Activated T-cell treated with anti-CD3 and anti-CD28 coated beads, Interleukin-2, amount 50 U/mL, for 24 hours (primary cell): ENCODE measurements around the gene ZDHHC14.
"Not testable (repeated sequence)": the region's sequence is repeated elsewhere in the genome, so short reads cannot be mapped to it uniquely, and the experiment has no call there.

Source experiments
- DNase-seq: peaks from one replicate; pipeline ENCODE4 v3.0.0-alpha.2; 2020
- H3K27ac Mint-ChIP-seq: 2 replicates; pipeline ENCODE4 v1.8.0; 2020; ENCODE audit warnings: mild to moderate bottlenecking, mixed read lengths
- H3K27me3 Mint-ChIP-seq: 2 replicates; pipeline ENCODE4 v1.8.0; 2020; ENCODE audit warnings: mixed read lengths
- H3K36me3 Mint-ChIP-seq: 2 replicates; pipeline ENCODE4 v1.8.0; 2020; ENCODE audit warnings: low read depth, mixed read lengths
- H3K4me1 Mint-ChIP-seq: 2 replicates; pipeline ENCODE4 v1.8.0; 2020; ENCODE audit warnings: low read depth, mixed read lengths
- H3K4me3 Mint-ChIP-seq: 2 replicates; pipeline ENCODE4 v1.8.0; 2020; ENCODE audit warnings: mild to moderate bottlenecking, moderate library complexity, mixed read lengths
- H3K9me3 Mint-ChIP-seq: 2 replicates; pipeline ENCODE4 v1.8.0; 2020; ENCODE audit warnings: mixed read lengths

The ZDHHC14 gene

DNA sequence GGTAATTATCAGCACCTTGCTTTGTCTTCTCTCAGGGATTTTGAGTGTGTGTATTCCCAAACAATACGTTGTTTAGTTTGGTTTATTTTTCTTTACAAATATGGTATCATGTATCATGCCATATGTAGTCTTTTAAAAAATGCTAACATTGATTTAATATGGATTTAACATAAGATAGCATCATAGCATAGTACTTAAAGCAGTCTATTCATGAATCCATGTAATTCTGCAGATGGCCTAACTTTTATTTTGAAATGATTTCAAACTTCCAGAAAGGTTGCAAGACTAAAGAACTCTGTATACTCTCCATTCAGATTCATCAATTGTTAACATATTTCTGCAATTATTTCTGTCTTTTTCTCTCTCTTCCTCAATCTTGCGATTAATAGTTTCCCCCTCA, 7.9 kb downstream of the ZDHHC14 start:
- H3K9me3 Mint-ChIP-seq, result peaks cover 17% of the 10 kb centered on the region
- no peak for DNase-seq
- H3K4me3 Mint-ChIP-seq, result no peak overlapping the region
- peaks cover 4% of the 10 kb centered on the region for H3K27me3 Mint-ChIP-seq
- peaks cover 15% of the 10 kb centered on the region for H3K4me1 Mint-ChIP-seq
- H3K36me3 Mint-ChIP-seq, result peaks cover 18% of the 10 kb centered on the region
- H3K27ac Mint-ChIP-seq, result no peak overlapping the region

DNA sequence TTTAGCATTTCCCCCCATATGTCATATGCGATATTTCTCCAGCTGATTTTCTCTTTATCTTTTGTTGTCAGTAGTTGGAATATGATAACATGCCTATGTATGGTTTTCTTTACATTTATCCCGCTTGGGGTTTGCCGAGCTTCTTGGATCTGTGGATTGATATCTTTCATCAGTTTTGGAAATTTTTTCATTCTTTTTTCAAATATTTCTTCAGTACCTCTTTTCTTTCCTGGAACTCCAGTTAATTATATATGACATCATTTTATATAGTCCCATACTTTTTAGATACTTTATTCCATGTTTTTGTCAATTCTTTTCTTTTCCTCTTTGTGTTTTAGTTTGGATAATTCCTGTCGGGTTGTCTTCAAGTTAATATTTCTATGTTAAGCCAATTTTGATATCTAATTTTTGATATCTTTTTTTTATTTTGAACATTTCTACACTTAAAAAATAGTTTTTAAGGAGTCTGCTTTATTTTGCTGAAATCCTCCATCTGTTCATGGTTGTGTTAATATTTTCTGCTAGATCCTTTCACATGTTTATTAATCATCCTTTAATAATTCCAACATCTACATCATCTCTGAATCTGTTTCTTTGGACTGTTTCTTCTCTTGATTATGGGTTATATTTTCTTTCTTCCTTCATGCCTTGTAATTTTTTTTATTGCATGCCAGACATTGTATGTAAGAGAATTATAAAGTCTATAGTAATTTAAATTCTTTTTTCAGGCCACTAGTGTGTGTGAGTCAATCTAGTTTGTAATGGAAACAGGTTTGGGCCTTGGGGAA, 9.5 kb downstream of the ZDHHC14 start:
- no peak overlapping the region for H3K4me3 Mint-ChIP-seq
- no peak overlapping the region for H3K27ac Mint-ChIP-seq
- peaks cover 4% of the 10 kb centered on the region for H3K27me3 Mint-ChIP-seq
- peaks cover 18% of the 10 kb centered on the region for H3K36me3 Mint-ChIP-seq
- peaks cover 3% of the 10 kb centered on the region for H3K4me1 Mint-ChIP-seq
- DNase-seq, result no peak
- H3K9me3 Mint-ChIP-seq, result peaks cover 17% of the 10 kb centered on the region

DNA sequence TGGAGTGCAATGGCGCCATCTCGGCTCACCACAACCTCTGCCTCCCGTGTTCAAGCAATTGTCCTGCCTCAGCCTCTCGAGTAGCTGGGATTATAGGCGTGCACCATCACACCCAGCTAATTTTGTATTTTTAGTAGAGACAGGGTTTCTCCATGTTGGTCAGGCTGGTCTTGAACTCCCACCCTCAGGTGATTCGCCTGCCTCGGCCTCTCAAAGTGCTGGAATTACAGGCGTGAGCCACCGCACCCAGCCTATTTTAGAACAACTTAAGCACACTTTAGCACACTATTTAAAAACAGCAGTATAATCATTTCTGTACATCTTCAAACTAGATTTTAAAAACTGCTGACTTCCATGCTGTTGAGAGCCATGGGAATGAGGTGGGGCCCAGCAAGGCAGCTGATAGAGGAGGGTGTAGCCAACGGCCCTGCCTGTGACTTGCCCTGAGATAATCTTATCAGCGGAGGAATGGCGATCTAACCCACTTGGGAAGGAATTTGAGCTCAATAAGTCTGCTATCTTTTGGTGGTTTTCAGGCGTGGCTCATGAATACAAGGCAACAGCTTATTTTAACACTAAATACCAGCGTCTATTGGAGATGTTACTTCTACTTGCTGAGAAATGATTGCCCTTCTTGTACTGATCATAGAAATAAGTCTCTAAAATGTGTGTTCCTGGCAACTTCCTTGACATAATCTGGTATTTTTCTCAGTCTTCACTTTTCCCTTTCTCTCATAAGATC, 12.1 kb downstream of the ZDHHC14 start:
- H3K27me3 Mint-ChIP-seq, result no peaks in the 10 kb centered on the region
- no peak for DNase-seq
- H3K4me1 Mint-ChIP-seq, result no peaks in the 10 kb centered on the region
- H3K36me3 Mint-ChIP-seq, result peaks cover 18% of the 10 kb centered on the region
- H3K4me3 Mint-ChIP-seq, result no peak overlapping the region
- H3K27ac Mint-ChIP-seq, result no peak overlapping the region
- peaks cover 17% of the 10 kb centered on the region for H3K9me3 Mint-ChIP-seq

DNA sequence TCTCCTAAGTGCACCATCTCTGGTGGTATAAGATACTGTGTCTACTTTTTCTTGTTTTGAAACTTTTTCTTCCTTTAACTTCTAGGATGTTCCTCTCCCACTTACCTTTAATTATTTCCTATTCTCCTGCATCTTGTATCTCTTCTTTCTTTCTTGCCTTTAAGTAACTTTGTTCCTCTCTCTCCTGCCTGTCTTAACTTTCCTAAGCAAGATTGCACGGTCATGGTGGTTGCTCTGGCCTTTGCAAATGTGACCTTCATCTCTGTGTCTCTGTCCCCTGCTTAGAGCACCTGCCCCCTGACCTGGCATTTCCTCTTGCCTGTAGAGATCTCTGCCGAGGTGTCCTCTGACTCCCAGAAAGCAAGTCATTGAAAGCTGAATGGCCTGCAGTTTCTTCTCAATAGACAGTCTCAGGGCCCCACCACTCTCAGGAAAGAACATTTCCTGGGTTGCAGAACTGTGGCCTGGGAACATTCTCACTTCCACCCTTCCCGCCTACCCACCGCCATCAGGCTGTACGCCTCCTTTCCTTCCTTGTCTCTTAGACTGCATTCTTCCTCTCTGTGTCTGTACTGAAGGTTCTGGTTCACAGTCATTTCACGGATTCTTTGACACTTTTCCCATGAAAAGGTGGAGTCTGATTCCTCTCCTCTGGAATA, 12.8 kb downstream of the ZDHHC14 start:
- Mint-ChIP-seq H3K9me3 (peaks cover 17% of the 10 kb centered on the region), H3K4me1 (no peaks in the 10 kb centered on the region), H3K27ac (no peak overlapping the region), H3K27me3 (no peaks in the 10 kb centered on the region), H3K4me3 (no peak overlapping the region), H3K36me3 (peaks cover 18% of the 10 kb centered on the region)
- DNase-seq, result no peak

DNA sequence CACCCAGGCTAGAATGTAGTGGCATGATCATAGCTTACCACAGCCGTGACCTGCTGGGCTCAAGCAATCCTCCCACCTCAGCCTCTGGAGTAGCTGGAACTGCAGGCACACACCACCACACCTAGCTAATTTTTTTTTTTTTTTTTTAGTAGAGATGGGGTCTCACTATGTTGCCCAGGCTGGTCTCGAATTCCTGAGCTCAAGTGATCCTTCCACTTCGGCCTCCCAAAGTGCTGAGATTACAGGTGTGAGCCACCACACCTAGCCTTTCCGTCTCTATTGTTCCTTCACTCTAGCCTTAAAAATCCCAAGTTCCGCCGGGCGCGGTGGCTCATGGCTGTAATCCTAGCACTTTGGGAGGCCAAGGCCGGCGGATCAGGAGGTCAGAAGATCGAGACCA, 14.2 kb downstream of the ZDHHC14 start:
- not testable (repeated sequence) for H3K27me3 Mint-ChIP-seq, H3K4me3 Mint-ChIP-seq, DNase-seq, H3K27ac Mint-ChIP-seq, H3K4me1 Mint-ChIP-seq
- Mint-ChIP-seq H3K36me3 (peaks cover 13% of the 10 kb centered on the region), H3K9me3 (peaks cover 14% of the 10 kb centered on the region)

DNA sequence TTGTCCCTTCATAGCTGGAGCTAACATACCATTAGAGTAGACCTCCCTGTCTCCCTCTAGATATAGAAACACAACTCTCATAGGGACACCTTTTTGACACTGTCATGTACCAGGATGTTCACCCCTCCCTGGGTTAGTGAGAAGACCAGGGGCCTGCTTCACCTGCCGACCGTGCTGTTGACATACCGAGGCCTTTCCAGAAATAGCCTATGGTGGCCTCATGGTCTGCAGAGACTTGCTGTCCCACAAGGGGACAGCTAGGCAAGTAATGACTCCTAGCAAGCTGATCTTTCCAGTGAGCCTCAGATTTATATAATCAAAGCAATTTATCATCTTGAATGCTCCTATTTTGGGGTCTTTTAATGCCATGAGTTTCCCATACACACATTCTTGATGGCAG, 15.0 kb downstream of the ZDHHC14 start:
- no peak overlapping the region for H3K4me3 Mint-ChIP-seq
- H3K36me3 Mint-ChIP-seq, result peaks cover 5% of the 10 kb centered on the region
- no peak overlapping the region for H3K27ac Mint-ChIP-seq
- H3K9me3 Mint-ChIP-seq, result peaks cover 7% of the 10 kb centered on the region
- no peak for DNase-seq
- no peaks in the 10 kb centered on the region for H3K4me1 Mint-ChIP-seq
- H3K27me3 Mint-ChIP-seq, result no peaks in the 10 kb centered on the region

DNA sequence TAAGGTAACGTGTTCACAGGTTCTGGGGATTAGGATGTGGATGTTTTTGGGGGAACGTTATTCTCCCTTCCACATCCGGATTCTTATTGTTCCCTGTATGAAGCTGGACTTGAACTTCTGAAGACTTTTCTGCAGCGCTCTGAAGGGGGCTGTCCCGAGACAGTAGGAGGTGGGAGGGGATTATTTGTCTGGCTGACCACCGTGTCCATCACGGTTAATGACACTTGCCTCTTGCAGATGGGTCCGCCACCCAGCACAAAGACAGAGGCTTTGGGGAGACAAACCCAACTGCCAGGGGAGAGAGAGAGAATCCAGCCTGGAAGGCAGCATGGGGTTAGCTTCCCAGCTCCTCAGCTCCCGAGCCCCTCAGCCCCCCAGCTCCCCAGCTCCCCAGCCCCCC, 16.7 kb downstream of the ZDHHC14 start:
- Mint-ChIP-seq H3K9me3 (no peaks in the 10 kb centered on the region), H3K27me3 (no peaks in the 10 kb centered on the region), H3K36me3 (no peaks in the 10 kb centered on the region), H3K27ac (no peak overlapping the region), H3K4me1 (no peaks in the 10 kb centered on the region), H3K4me3 (no peak overlapping the region)
- no peak for DNase-seq

DNA sequence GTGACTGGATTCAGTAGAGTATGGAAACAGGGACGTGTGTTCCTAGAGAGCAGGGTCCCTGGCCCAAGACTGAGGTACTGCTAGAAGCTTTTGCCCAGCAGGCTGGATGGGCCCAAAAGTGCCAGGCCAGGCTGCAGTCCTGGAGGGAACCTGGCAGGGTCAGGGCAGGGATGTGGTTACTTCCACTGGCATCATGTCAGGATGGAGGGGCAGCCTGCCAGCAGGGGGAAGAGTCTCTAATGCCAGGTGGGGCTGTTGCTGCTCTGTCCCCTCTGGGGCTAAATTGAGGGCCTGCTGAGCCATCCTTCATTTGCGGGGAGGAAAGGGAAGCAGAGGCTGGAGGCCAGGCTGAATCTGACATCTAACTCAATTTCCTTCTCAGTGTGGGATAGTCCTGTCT, 17.2 kb downstream of the ZDHHC14 start:
- Mint-ChIP-seq H3K27me3 (no peaks in the 10 kb centered on the region), H3K4me1 (no peaks in the 10 kb centered on the region), H3K9me3 (no peaks in the 10 kb centered on the region), H3K4me3 (no peak overlapping the region), H3K36me3 (no peaks in the 10 kb centered on the region), H3K27ac (no peak overlapping the region)
- DNase-seq, result no peak

DNA sequence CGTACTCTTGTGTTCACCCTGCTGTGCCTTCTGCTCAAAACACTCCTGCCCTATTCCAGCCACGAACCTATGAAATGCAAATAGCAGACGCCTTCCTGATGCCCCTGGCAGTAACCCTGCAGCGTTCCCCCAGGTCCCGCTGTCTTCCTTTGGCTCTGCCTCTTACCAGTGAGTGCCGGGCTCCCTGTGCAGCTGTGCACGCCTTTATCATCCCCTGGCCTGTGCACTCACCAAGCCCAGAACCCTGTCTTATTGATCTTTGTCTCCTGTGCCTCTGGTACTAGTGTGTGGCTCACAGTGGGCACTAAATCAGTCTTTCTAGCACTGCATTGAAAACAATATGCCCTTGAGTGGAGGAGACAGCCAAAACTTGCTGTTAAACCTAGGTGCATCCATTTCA, 19.7 kb downstream of the ZDHHC14 start:
- DNase-seq, result no peak
- Mint-ChIP-seq H3K36me3 (no peaks in the 10 kb centered on the region), H3K9me3 (no peaks in the 10 kb centered on the region), H3K4me1 (no peaks in the 10 kb centered on the region), H3K4me3 (no peak overlapping the region), H3K27ac (no peak overlapping the region), H3K27me3 (no peaks in the 10 kb centered on the region)

DNA sequence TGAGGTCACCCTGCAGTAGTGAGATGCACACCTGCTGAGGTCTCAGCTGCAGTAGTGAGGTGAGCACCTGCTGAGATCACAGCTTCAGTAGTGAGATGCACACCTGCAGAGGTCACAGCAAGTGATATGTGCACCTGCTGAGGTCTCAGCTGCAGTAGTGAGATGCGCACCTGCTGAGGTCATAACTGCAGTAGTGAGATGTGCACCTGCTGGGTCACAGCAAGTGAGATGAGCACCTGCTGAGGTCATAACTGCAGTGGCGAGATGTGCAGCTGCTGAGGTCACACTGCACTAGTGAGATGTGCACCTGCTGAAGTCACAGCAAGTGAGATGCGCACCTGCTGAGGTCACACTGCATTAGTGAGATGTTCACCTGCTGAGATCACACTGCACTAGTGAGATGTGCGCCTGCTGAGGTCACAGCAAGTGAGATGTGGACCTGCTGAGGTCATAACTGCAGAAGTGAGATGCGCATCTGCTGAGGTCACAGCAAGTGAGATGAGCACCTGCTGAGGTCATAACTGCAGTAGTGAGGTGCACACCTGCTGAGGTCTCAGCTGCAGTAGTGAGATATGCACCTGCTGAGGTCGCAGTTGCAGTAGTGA, 20.8 kb downstream of the ZDHHC14 start:
- no peaks in the 10 kb centered on the region for H3K9me3 Mint-ChIP-seq
- no peaks in the 10 kb centered on the region for H3K36me3 Mint-ChIP-seq
- H3K4me1 Mint-ChIP-seq, result no peaks in the 10 kb centered on the region
- H3K27ac Mint-ChIP-seq, result no peak overlapping the region
- no peak overlapping the region for H3K4me3 Mint-ChIP-seq
- DNase-seq, result no peak
- H3K27me3 Mint-ChIP-seq, result no peaks in the 10 kb centered on the region

DNA sequence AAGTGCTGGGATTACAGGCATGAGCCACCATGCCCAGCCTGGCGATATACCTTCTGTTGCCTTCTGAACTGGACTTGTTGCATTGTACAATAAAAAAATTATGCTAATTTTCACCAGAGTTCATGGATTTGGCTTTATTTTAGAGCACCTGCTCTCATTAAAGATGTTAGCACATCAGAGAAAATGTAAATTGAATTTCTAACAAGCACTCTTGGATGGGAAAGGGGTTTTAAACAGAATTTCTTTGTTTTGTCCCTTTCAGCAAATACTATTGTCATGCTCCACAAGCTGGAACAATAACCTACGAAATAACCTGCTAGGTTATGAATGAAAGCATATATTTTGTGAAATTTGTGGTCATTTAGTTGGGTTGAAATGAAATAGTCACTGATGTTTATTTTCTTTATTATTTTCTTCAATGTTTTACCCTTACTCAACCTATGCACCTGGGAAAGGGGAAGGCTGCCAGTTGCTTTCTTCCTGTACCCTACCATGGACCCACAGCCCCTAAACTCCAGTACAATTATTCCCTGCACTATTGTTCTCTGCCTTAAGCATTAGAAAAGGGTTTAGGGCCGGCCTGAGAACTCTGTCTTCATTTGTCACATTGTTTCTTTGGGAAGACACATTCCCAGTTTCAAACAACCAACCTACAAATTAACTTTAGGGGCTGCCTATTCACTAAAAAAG, 22.2 kb downstream of the ZDHHC14 start:
- no peak overlapping the region for H3K27ac Mint-ChIP-seq
- H3K4me3 Mint-ChIP-seq, result no peak overlapping the region
- H3K27me3 Mint-ChIP-seq, result no peaks in the 10 kb centered on the region
- no peak for DNase-seq
- H3K9me3 Mint-ChIP-seq, result no peaks in the 10 kb centered on the region
- no peaks in the 10 kb centered on the region for H3K4me1 Mint-ChIP-seq
- H3K36me3 Mint-ChIP-seq, result no peaks in the 10 kb centered on the region

DNA sequence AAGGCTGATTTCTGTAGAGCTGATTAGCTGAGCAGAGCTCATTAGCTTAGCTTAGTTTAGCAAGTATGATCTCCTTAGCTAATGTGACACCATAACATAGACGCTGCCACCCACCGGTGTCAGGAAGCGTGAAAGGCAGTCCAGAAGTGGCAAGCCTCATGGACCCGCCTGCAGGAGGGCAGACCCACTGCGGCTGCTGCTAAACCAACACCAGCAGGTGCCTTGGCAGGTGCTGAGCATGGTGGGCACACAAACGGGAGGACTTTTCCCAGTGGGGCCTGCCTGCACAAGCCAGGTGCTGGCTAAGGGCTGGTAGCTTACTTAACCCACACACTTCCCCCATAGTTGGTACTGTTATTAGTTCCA, 22.7 kb downstream of the ZDHHC14 start:
- no peaks in the 10 kb centered on the region for H3K27me3 Mint-ChIP-seq
- H3K36me3 Mint-ChIP-seq, result no peaks in the 10 kb centered on the region
- no peaks in the 10 kb centered on the region for H3K4me1 Mint-ChIP-seq
- no peak overlapping the region for H3K4me3 Mint-ChIP-seq
- DNase-seq, result no peak
- no peak overlapping the region for H3K27ac Mint-ChIP-seq
- H3K9me3 Mint-ChIP-seq, result peaks cover 2% of the 10 kb centered on the region

DNA sequence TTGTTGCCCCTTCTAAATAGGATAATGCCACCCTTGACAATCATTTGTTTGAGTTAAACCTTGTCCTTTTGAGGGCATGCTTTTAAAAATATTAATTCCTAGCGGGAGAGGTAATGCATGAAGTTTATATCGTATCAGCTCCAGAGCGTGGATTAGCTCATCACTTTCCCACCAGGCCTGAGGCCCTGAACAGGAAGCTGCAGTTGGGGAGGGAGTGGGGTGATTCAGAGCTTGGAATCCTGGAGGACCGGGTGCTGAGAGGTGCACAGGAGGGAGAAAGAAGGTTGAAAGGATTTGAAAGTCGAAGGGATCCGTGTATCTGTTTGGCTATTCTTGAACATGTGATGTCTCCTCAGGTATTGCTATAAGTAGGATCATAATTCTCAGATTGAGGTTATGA, 25.0 kb downstream of the ZDHHC14 start:
- no peak overlapping the region for H3K4me3 Mint-ChIP-seq
- H3K27me3 Mint-ChIP-seq, result no peaks in the 10 kb centered on the region
- H3K9me3 Mint-ChIP-seq, result peaks cover 2% of the 10 kb centered on the region
- H3K27ac Mint-ChIP-seq, result no peak overlapping the region
- DNase-seq, result no peak
- H3K36me3 Mint-ChIP-seq, result no peaks in the 10 kb centered on the region
- no peaks in the 10 kb centered on the region for H3K4me1 Mint-ChIP-seq

DNA sequence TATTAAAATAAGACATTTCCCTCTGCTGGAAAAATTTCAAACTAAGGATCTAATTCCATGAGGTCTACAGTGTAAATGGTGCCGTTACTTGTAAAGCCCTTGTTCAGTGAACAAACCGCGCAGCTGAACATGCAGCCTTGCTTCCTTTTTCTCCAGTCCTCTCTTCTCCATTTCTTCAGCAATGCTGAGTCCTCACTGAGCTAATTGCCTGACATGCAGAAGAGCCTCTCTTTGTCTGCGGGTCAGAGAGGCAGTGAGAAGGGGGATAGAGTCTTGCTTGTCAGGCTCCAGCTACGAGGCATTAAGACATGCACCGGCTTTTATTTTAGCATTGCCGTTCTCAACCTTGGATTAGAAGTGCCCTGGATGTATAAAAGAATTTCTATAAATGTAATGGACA, 25.7 kb downstream of the ZDHHC14 start:
- Mint-ChIP-seq H3K27ac (no peak overlapping the region), H3K4me3 (no peak overlapping the region), H3K36me3 (no peaks in the 10 kb centered on the region), H3K4me1 (no peaks in the 10 kb centered on the region), H3K27me3 (no peaks in the 10 kb centered on the region), H3K9me3 (peaks cover 2% of the 10 kb centered on the region)
- DNase-seq, result no peak
